ENCODE measurements around the gene TRIM45. TPM values are rescaled to one million over a fixed set of nuclear protein-coding genes. Genes with fewer than 3 reads are reported as not detected.

The TRIM45 gene
- total and polyA plus RNA-seq, 2 of the 13 experiments (the other 11 are each of a cell fraction or from before 2014, with no cell fraction given) = 1.9 to 2.3 TPM

GRCh38 chr1:117166076-117166475 is 44.5 kb upstream of the TRIM45 start:
- Histone ChIP-seq H3K79me2 (ENCODE audit: insufficient read depth, low read length) (no peaks in the 10 kb centered on the region), H3K36me3 (replicated peaks in 1 of 2; ENCODE audit: control insufficient read depth in 1 of 2, insufficient read depth in 2 of 2, low read length in 2 of 2) (no peaks in the 10 kb centered on the region), H3K4me2 (ENCODE audit: low read depth, low read length) (no peak overlapping the region), H3K9me3 (ENCODE audit: low read length) (no peaks in the 10 kb centered on the region), H3K27me3 (ENCODE audit: control insufficient read depth in 1 of 2, insufficient read depth in 2 of 2, low read length in 2 of 2) (no peaks in the 10 kb centered on the region), H3K9ac (ENCODE audit: insufficient read depth, low read depth, low read length) (no peak overlapping the region), H2AFZ (ENCODE audit: low read length) (no peak overlapping the region), H3K4me3 (replicated peaks in 1 of 3; ENCODE audit: insufficient read depth in 1 of 3, low read depth in 2 of 3, low read length in 3 of 3) (no peak overlapping the region), H3K27ac (ENCODE audit: extremely low read length, insufficient read depth, low read length) (no peak overlapping the region), H3K4me1 (ENCODE audit: insufficient read depth, low read length) (no peaks in the 10 kb centered on the region), H4K20me1 (ENCODE audit: insufficient read depth, low read length) (no peaks in the 10 kb centered on the region)
- intact Hi-C loops (cut with micrococcal nuclease; ENCODE audit: unreplicated experiment) = no loop called here
- POLR2A ChIA-PET = no interaction called here
- no peak for ATAC-seq
- WGBS (ENCODE audit: low lambda C conversion rate) = 88% methylated on average over 2 of the region's 2 CpGs
- DNase-seq (ENCODE audit: low spot score) = no peak
- in situ Hi-C loops (cut with HindIII; ENCODE audit: extremely low pct_ligation_motif_present, low pct_unique_long_range_greater_than_20kb) = no loop called here
- CTCF ChIA-PET (ENCODE audit: low intra/inter-chr PET ratio, low total read pairs) = no interaction called here
- no peak for TF ChIP-seq MXI1 (IDR thresholded peaks at IDR 0.05; ENCODE audit: borderline replicate concordance, low read depth, low read length)
- TF ChIP-seq ZNF431 (CRISPR knock-in tag; IDR thresholded peaks at IDR 0.05; ENCODE audit: borderline replicate concordance, low read depth) = no peak
- TF ChIP-seq XBP1 (CRISPR knock-in tag; IDR thresholded peaks at IDR 0.05) = no peak
- TF ChIP-seq HHEX (CRISPR knock-in tag; IDR thresholded peaks at IDR 0.05) = no peak
- no peak for TF ChIP-seq RNF2 (conservative IDR thresholded peaks at IDR 0.05; ENCODE audit: low read depth)
- no peak for TF ChIP-seq ZNF878 (CRISPR knock-in tag; IDR thresholded peaks at IDR 0.05)
- TF ChIP-seq ADNP (CRISPR knock-in tag; IDR thresholded peaks at IDR 0.05) = no peak
- TF ChIP-seq HNF1A (IDR thresholded peaks at IDR 0.05; ENCODE audit: low read depth) = no peak
- no peak for TF ChIP-seq HNF1A (CRISPR knock-in tag; IDR thresholded peaks at IDR 0.05; ENCODE audit: borderline replicate concordance)
- no peak for TF ChIP-seq SAP130 (CRISPR knock-in tag; IDR thresholded peaks at IDR 0.05; ENCODE audit: low read depth)
- no peak for FAIRE-seq
- BruUV-seq (replicated peaks) = no TSS peak

Measured in HepG2 (cell line).